Measurements from ENCODE around the gene IFITM2.

The IFITM2 gene

DNA sequence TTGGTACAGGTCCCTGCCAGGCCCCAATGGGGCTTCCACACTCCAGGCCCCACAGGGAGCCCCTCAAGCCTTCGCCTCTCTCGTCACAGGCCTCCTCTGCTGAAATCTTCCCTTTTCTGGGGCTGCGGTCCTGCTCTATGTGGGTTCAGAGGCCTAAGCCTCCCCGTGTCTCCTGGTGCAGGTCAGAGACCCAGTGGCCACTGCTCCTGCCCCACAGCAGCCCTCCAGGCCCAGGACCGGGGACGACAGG, 18.9 kb downstream of the IFITM2 start:
- Histone ChIP-seq H3K4me2 (ENCODE audit: low read depth, low read length, poor library complexity, severe bottlenecking) (peak overlapping the region; percentile 85), H3K27me3 (ENCODE audit: insufficient read depth, low read length, poor library complexity, severe bottlenecking) (no peaks in the 10 kb centered on the region), H2AFZ (ENCODE audit: low read length) (no peak overlapping the region), H3K79me2 (ENCODE audit: insufficient read depth, low read length) (peaks cover 42% of the 10 kb centered on the region), H3K9ac (ENCODE audit: low read depth, low read length, poor library complexity, severe bottlenecking) (peak overlapping the region; percentile 87), H3F3A (ENCODE audit: low read depth) (peaks cover 35% of the 10 kb centered on the region), H3K9me2 (replicated peaks; ENCODE audit: low read depth, low read length) (no peaks in the 10 kb centered on the region), H3K4me3 (ENCODE audit: low read length, poor library complexity, severe bottlenecking) (peak overlapping the region; percentile 68), H3K9me3 (ENCODE audit: insufficient read depth, low read depth, low read length) (no peaks in the 10 kb centered on the region), H3K4me1 (ENCODE audit: insufficient read depth, low read length, poor library complexity, severe bottlenecking) (peaks cover 69% of the 10 kb centered on the region), H4K20me1 (ENCODE audit: insufficient read depth, low read length, poor library complexity, severe bottlenecking) (no peaks in the 10 kb centered on the region), H3K36me3 (ENCODE audit: insufficient read depth, low read length) (no peaks in the 10 kb centered on the region)
- TF ChIP-seq, protein P1, sequence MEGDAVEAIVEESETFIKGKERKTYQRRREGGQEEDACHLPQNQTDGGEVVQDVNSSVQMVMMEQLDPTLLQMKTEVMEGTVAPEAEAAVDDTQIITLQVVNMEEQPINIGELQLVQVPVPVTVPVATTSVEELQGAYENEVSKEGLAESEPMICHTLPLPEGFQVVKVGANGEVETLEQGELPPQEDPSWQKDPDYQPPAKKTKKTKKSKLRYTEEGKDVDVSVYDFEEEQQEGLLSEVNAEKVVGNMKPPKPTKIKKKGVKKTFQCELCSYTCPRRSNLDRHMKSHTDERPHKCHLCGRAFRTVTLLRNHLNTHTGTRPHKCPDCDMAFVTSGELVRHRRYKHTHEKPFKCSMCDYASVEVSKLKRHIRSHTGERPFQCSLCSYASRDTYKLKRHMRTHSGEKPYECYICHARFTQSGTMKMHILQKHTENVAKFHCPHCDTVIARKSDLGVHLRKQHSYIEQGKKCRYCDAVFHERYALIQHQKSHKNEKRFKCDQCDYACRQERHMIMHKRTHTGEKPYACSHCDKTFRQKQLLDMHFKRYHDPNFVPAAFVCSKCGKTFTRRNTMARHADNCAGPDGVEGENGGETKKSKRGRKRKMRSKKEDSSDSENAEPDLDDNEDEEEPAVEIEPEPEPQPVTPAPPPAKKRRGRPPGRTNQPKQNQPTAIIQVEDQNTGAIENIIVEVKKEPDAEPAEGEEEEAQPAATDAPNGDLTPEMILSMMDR (conservative IDR thresholded peaks at IDR 0.05; ENCODE audit: low read length) = no peak
- no peak for TF ChIP-seq EZH2phosphoT487 (IDR thresholded peaks at IDR 0.05; ENCODE audit: borderline replicate concordance)

GRCh38 chr11:326842-327580, 19.4 kb downstream of the IFITM2 start:
- Histone ChIP-seq H3F3A (ENCODE audit: low read depth) (peaks cover 40% of the 10 kb centered on the region), H3K4me1 (ENCODE audit: insufficient read depth, low read length, poor library complexity, severe bottlenecking) (peaks cover 74% of the 10 kb centered on the region), H3K27me3 (ENCODE audit: insufficient read depth, low read length, poor library complexity, severe bottlenecking) (no peaks in the 10 kb centered on the region), H3K9me2 (replicated peaks; ENCODE audit: low read depth, low read length) (no peaks in the 10 kb centered on the region), H3K4me2 (ENCODE audit: low read depth, low read length, poor library complexity, severe bottlenecking) (peak overlapping the region; percentile 85), H3K79me2 (ENCODE audit: insufficient read depth, low read length) (peaks cover 47% of the 10 kb centered on the region), H3K4me3 (ENCODE audit: low read length, poor library complexity, severe bottlenecking) (peak overlapping the region; percentile 68), H3K9ac (ENCODE audit: low read depth, low read length, poor library complexity, severe bottlenecking) (peak overlapping the region; percentile 87), H3K36me3 (ENCODE audit: insufficient read depth, low read length) (no peaks in the 10 kb centered on the region), H3K9me3 (ENCODE audit: insufficient read depth, low read depth, low read length) (no peaks in the 10 kb centered on the region), H4K20me1 (ENCODE audit: insufficient read depth, low read length, poor library complexity, severe bottlenecking) (no peaks in the 10 kb centered on the region), H2AFZ (ENCODE audit: low read length) (no peak overlapping the region)
- no peak for TF ChIP-seq EZH2phosphoT487 (IDR thresholded peaks at IDR 0.05; ENCODE audit: borderline replicate concordance)
- TF ChIP-seq, protein P1 (conservative IDR thresholded peaks at IDR 0.05; ENCODE audit: low read length) = no peak

GRCh38 chr11:327581-327923, 19.9 kb downstream of the IFITM2 start:
- H3K27me3 ChIP-seq (ENCODE audit: insufficient read depth, low read length, poor library complexity, severe bottlenecking) = no peaks in the 10 kb centered on the region
- peaks cover 53% of the 10 kb centered on the region for H3K79me2 ChIP-seq (ENCODE audit: insufficient read depth, low read length)
- H3K9me3 ChIP-seq (ENCODE audit: insufficient read depth, low read depth, low read length) = no peaks in the 10 kb centered on the region
- TF ChIP-seq EZH2phosphoT487 (IDR thresholded peaks at IDR 0.05; ENCODE audit: borderline replicate concordance) = no peak
- TF ChIP-seq, protein P1 (conservative IDR thresholded peaks at IDR 0.05; ENCODE audit: low read length) = no peak
- H3K4me3 ChIP-seq (ENCODE audit: low read length, poor library complexity, severe bottlenecking) = peak overlapping the region; percentile 68
- peak overlapping the region; percentile 87 for H3K9ac ChIP-seq (ENCODE audit: low read depth, low read length, poor library complexity, severe bottlenecking)
- peaks cover 40% of the 10 kb centered on the region for H3F3A ChIP-seq (ENCODE audit: low read depth)
- no peak overlapping the region for H2AFZ ChIP-seq (ENCODE audit: low read length)
- H3K36me3 ChIP-seq (ENCODE audit: insufficient read depth, low read length) = no peaks in the 10 kb centered on the region
- H3K4me1 ChIP-seq (ENCODE audit: insufficient read depth, low read length, poor library complexity, severe bottlenecking) = peaks cover 79% of the 10 kb centered on the region
- no peaks in the 10 kb centered on the region for H3K9me2 ChIP-seq (replicated peaks; ENCODE audit: low read depth, low read length)
- H3K4me2 ChIP-seq (ENCODE audit: low read depth, low read length, poor library complexity, severe bottlenecking) = peak overlapping the region; percentile 85
- no peaks in the 10 kb centered on the region for H4K20me1 ChIP-seq (ENCODE audit: insufficient read depth, low read length, poor library complexity, severe bottlenecking)
